IPS-18a (cell line): ENCODE measurements around the gene RNU5D-1.

Experiments
- H3K27ac ChIP-seq: one replicate; pipeline ENCODE4 v1.5.1; 2013; ENCODE audit warnings: low read length
- H3K27me3 ChIP-seq: one replicate; pipeline ENCODE4 v1.6.1; 2013; ENCODE audit warnings: mild to moderate bottlenecking, low read length; ENCODE audit not compliant: control insufficient read depth, insufficient read depth
- H3K36me3 ChIP-seq: one replicate; pipeline ENCODE4 v1.6.1; 2013; ENCODE audit warnings: low read depth, low read length; ENCODE audit not compliant: control insufficient read depth
- H3K4me1 ChIP-seq: one replicate; pipeline ENCODE4 v1.6.1; 2013; ENCODE audit warnings: low read depth, low read length; ENCODE audit not compliant: control insufficient read depth
- H3K4me3 ChIP-seq: one replicate; pipeline ENCODE4 v1.5.1; 2013; ENCODE audit warnings: low read length
- H3K9ac ChIP-seq: one replicate; pipeline ENCODE4 v1.6.1; 2013; ENCODE audit warnings: mild to moderate bottlenecking, low read length, moderate library complexity
- H3K9me3 ChIP-seq: one replicate; pipeline ENCODE4 v1.6.1; 2013; ENCODE audit warnings: low read depth, low read length; ENCODE audit not compliant: control insufficient read depth

RNU5D-1 gene

DNA sequence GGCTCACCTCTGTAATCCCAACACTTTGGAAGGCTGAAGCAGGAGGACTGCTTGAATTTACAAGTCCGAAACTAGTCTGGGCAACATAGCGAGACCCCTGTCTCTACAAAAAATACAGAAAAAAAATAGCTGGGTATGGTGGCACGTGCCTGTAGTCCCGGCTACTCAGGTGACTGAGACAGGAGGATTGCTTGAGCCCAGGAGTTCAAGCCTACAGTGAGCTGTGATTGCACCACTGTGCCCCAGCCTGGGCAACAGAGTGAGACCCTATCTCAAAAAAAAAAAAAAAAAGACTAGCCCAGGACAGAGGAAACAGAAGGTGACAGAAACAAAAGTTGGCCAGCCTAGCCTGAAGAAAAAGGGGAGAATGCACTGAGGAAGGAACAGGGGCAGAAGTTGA, 35.3 kb downstream of the RNU5D-1 start:
- Histone ChIP-seq H3K36me3 (no peaks in the 10 kb centered on the region), H3K4me3 (no peak overlapping the region), H3K27me3 (no peaks in the 10 kb centered on the region), H3K9me3 (no peaks in the 10 kb centered on the region), H3K4me1 (no peaks in the 10 kb centered on the region), H3K9ac (no peak overlapping the region), H3K27ac (no peak overlapping the region)

GRCh38 chr1:44694863-44695478, 36.0 kb downstream of the RNU5D-1 start:
- H3K27ac ChIP-seq: no peak overlapping the region
- no peak overlapping the region for H3K4me3 ChIP-seq
- no peaks in the 10 kb centered on the region for H3K9me3 ChIP-seq
- no peaks in the 10 kb centered on the region for H3K27me3 ChIP-seq
- no peak overlapping the region for H3K9ac ChIP-seq
- no peaks in the 10 kb centered on the region for H3K4me1 ChIP-seq
- H3K36me3 ChIP-seq: no peaks in the 10 kb centered on the region

- Histone ChIP-seq H3K9ac (no peak overlapping the region), H3K36me3 (no peaks in the 10 kb centered on the region), H3K4me1 (peaks cover 6% of the 10 kb centered on the region), H3K4me3 (no peak overlapping the region), H3K27me3 (no peaks in the 10 kb centered on the region), H3K27ac (no peak overlapping the region), H3K9me3 (no peaks in the 10 kb centered on the region)
These were observed 37.1 kb downstream of the RNU5D-1 start for GRCh38 chr1:44693900-44694299.

DNA sequence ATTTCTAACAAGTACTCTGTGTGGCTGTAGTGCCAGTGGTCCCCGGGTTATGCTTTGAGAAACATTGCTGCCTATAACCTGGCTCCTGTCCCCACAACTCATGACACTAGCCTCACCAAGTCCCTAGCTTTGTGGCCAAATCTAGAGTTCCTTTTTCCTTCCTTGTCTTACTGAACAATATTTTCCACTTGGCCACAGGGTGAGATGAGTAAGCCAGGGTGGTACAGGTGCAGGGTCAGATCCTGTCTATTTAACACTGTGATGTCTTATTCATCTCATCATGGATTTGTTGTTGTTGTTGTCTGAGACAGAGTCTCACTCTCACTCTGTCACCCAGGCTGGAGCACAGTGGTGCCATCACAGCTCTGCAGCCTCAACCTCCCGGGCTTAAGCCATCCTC, 37.8 kb downstream of the RNU5D-1 start:
- Histone ChIP-seq H3K9me3 (no peaks in the 10 kb centered on the region), H3K4me1 (peaks cover 6% of the 10 kb centered on the region), H3K9ac (no peak overlapping the region), H3K36me3 (no peaks in the 10 kb centered on the region), H3K27me3 (no peaks in the 10 kb centered on the region), H3K27ac (no peak overlapping the region), H3K4me3 (no peak overlapping the region)

- H3K4me3 ChIP-seq: no peak overlapping the region
- no peak overlapping the region for H3K9ac ChIP-seq
- no peak overlapping the region for H3K27ac ChIP-seq
- H3K9me3 ChIP-seq: no peaks in the 10 kb centered on the region
- H3K4me1 ChIP-seq: peaks cover 6% of the 10 kb centered on the region
- no peaks in the 10 kb centered on the region for H3K36me3 ChIP-seq
- H3K27me3 ChIP-seq: no peaks in the 10 kb centered on the region
These were observed 41.6 kb downstream of the RNU5D-1 start for GRCh38 chr1:44689447-44689765.

DNA sequence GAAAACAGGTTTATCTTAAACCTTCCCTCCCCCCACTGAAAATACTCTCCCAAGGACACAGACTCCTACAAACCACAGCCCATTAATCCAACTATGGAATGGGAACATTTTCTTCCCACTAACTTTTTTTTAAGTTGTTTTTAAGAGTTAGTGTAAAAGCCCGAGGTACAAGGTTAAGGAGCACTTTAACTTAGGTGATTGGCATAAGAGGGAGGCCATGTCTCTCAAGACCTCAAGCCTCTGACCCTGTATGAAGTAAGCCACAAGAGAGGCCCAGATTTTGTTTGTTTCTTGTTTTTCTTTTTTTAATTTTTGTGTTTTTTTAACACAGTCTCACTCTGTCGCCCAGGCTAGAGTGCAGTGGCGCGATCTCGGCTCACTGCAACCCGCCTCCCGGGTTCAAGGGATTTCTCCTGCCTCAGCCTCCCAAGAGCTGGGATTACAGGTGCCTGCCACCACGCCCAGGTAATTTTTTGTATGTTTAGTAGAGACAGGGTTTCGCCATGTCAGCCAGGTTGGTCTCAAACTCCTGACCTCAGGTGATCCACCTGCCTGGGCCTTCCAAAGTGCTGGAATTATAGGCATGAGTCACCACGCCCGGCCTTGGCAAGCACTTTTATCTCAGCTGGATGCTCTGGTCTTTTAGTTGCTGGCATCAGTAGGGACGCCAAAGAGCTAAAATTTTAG, 42.1 kb downstream of the RNU5D-1 start:
- no peaks in the 10 kb centered on the region for H3K9me3 ChIP-seq
- no peaks in the 10 kb centered on the region for H3K27me3 ChIP-seq
- H3K36me3 ChIP-seq: no peaks in the 10 kb centered on the region
- H3K4me3 ChIP-seq: no peak overlapping the region
- H3K9ac ChIP-seq: no peak overlapping the region
- H3K27ac ChIP-seq: no peak overlapping the region
- peaks cover 6% of the 10 kb centered on the region for H3K4me1 ChIP-seq

GRCh38 chr1:44685881-44686280, 45.1 kb downstream of the RNU5D-1 start:
- Histone ChIP-seq H3K4me1 (peaks cover 13% of the 10 kb centered on the region), H3K9ac (no peak overlapping the region), H3K9me3 (no peaks in the 10 kb centered on the region), H3K27me3 (no peaks in the 10 kb centered on the region), H3K4me3 (no peak overlapping the region), H3K36me3 (no peaks in the 10 kb centered on the region), H3K27ac (no peak overlapping the region)

GRCh38 chr1:44685218-44685617, 45.8 kb downstream of the RNU5D-1 start:
- no peaks in the 10 kb centered on the region for H3K36me3 ChIP-seq
- H3K27me3 ChIP-seq: no peaks in the 10 kb centered on the region
- H3K9me3 ChIP-seq: no peaks in the 10 kb centered on the region
- peaks cover 13% of the 10 kb centered on the region for H3K4me1 ChIP-seq
- H3K9ac ChIP-seq: no peak overlapping the region
- H3K4me3 ChIP-seq: no peak overlapping the region
- no peak overlapping the region for H3K27ac ChIP-seq

GRCh38 chr1:44684525-44684924, 46.4 kb downstream of the RNU5D-1 start:
- no peak overlapping the region for H3K9ac ChIP-seq
- H3K36me3 ChIP-seq: no peaks in the 10 kb centered on the region
- no peaks in the 10 kb centered on the region for H3K9me3 ChIP-seq
- H3K4me3 ChIP-seq: no peak overlapping the region
- H3K27me3 ChIP-seq: no peaks in the 10 kb centered on the region
- no peak overlapping the region for H3K27ac ChIP-seq
- H3K4me1 ChIP-seq: peaks cover 13% of the 10 kb centered on the region

DNA sequence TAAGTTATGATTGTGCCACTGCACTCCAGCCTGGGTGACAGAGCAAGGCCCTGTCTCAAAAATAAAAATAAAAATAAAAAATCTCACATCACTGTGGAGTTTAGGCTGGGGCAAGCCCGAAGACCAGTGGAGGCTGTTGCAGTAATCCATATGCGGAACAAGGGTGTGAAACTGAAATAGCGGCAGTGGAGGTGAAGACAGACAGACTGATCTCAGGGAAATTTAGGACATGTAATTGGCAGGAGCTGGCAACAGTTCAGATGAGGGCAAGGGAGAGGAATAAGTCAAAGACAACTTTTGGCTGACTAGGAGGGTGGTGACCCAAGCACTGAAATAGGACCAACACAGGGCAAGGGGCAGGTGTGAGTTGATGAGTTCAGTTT, 48.1 kb downstream of the RNU5D-1 start:
- Histone ChIP-seq H3K4me3 (no peak overlapping the region), H3K4me1 (peaks cover 7% of the 10 kb centered on the region), H3K27ac (no peak overlapping the region), H3K9ac (no peak overlapping the region), H3K27me3 (no peaks in the 10 kb centered on the region), H3K36me3 (no peaks in the 10 kb centered on the region), H3K9me3 (no peaks in the 10 kb centered on the region)

DNA sequence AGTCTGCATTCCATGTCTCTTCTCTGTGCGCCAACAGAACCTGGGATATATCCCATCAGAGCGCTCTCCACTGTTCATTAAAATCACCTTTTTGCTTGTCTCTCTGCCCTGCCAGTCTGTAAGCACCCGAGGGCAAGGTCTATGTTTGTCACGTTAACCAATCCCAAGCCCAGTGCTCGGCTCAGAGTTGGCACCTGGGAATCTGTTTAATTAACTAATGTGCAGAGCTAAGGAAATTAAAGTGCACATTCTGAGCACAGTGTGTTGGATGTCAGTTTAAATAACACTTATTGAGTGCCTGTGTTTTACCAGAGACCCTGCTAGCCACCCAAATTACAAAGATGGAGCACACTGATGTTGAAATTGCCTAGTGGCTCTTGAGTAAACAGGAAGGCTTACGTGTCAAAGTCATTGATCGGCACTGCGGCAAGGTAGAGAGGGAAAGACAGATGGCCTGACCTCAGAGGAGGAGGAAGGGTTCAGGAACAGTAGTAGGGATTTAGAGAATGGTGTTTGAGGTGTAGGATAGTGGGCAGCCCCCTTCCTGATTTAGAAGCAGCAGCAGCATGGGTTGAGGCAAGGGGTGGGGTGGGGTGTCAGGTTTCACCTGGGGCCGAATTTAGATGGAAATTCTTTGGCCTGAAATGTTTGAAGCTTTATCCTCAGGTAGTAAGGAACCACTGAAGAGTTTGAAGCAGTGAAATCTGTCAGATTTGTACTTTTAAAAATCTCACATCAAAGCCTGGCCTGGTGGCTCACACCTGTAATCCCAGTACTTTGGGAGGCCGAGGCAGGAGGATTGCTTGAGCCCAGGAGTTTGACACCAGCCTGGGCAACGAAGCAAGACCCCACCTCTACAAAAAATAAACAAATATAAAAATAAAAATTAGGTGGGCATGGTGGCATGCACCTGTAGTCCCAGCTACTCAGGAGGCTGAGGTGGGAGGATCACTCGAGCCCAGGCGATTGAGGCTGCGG, 48.8 kb downstream of the RNU5D-1 start:
- no peaks in the 10 kb centered on the region for H3K9me3 ChIP-seq
- H3K36me3 ChIP-seq: no peaks in the 10 kb centered on the region
- no peaks in the 10 kb centered on the region for H3K27me3 ChIP-seq
- H3K27ac ChIP-seq: no peak overlapping the region
- H3K4me1 ChIP-seq: peaks cover 10% of the 10 kb centered on the region
- H3K9ac ChIP-seq: no peak overlapping the region
- H3K4me3 ChIP-seq: no peak overlapping the region
